Esophagus squamous epithelium (tissue), 4 donors: ENCODE results near the gene SOWAHC.

Experiments used
- CTCF ChIP-seq, 6 experiments: fragments of 450-650 bp in 4 of 6; fragments of 200-600 bp in 2 of 6; sonication (generic) in 2 of 6; IDR thresholded peaks; one replicate each; pipeline ENCODE4 v1.5.1; 2016 to 2019; ENCODE audit warnings: antibody characterized with exemption in 6 of 6, mild to moderate bottlenecking in 4 of 6, moderate library complexity in 4 of 6
- POLR2A ChIP-seq, 4 donors: fragments of 450-650 bp; IDR thresholded peaks; one replicate each; pipeline ENCODE4 v1.6.1; 2017; ENCODE audit warnings: antibody characterized with exemption in 4 of 4, mild to moderate bottlenecking in 4 of 4, moderate library complexity in 3 of 4

- TF ChIP-seq CTCF (IDR thresholded peaks at IDR 0.05) = no peak
- no peak for TF ChIP-seq POLR2A (IDR thresholded peaks at IDR 0.05)
Measured at GRCh38 chr2:109635426-109636304, 21.5 kb downstream of the SOWAHC start.
